ENCODE measurements around the gene COL4A6. TPM values are rescaled to one million over a fixed set of nuclear protein-coding genes. Genes with fewer than 3 reads are reported as not detected.

COL4A6 gene
- total RNA-seq, 1 experiment from 2014 or later = 2.4 TPM

GRCh38 chrX:108169768-108170167 is 268.5 kb downstream of the COL4A6 start:
- H3K4me2 ChIP-seq (ENCODE audit: low read length) = no peak overlapping the region
- H3K9me3 ChIP-seq (ENCODE audit: control insufficient read depth in 1 of 2, insufficient read depth in 1 of 2, low read depth in 1 of 2, low read length in 2 of 2) = no peaks in the 10 kb centered on the region
- H3K27me3 ChIP-seq (ENCODE audit: insufficient read depth, low read length) = no peaks in the 10 kb centered on the region
- intact Hi-C loops (cut with micrococcal nuclease) = no loop called here
- no peak overlapping the region for H3K27ac ChIP-seq (ENCODE audit: low read depth, low read length)
- no peaks in the 10 kb centered on the region for H3K36me3 ChIP-seq (ENCODE audit: control insufficient read depth in 1 of 2, insufficient read depth in 2 of 2, low read length in 2 of 2)
- no peaks in the 10 kb centered on the region for H4K20me1 ChIP-seq (ENCODE audit: insufficient read depth)
- CTCF ChIA-PET = no interaction called here
- no peak for ATAC-seq
- H2AFZ ChIP-seq (ENCODE audit: low read depth, low read length, poor library complexity, severe bottlenecking) = no peak overlapping the region
- RAD21 ChIA-PET (ENCODE audit: low non-redundant PET in 1 of 2, low total read pairs in 2 of 2, uncharacterized antibody in 2 of 2, unreplicated experiment in 2 of 2) = no interaction called here
- no peak overlapping the region for H3K4me3 ChIP-seq (replicated peaks in 1 of 2; ENCODE audit: low read depth in 1 of 2, low read length in 2 of 2)
- no peaks in the 10 kb centered on the region for H3K79me2 ChIP-seq (ENCODE audit: insufficient read depth, low read length)
- no TSS peak for BruUV-seq (replicated peaks)
- no peaks in the 10 kb centered on the region for H3K9me2 ChIP-seq (ENCODE audit: insufficient read depth)
- peaks cover 14 to 16% of the 10 kb centered on the region in 2 experiments for H3K4me1 ChIP-seq (ENCODE audit: control insufficient read depth in 1 of 2, insufficient read depth in 2 of 2, low read length in 2 of 2)
- no peak for DNase-seq (ENCODE audit: low read depth, low spot score)
- TF ChIP-seq TCF7L2 (IDR thresholded peaks at IDR 0.05; ENCODE audit: borderline replicate concordance, extremely low read depth, insufficient read depth, insufficient read length) (no peak), FOSL1 (IDR thresholded peaks at IDR 0.05; ENCODE audit: low read depth) (no peak), SIN3A (IDR thresholded peaks at IDR 0.05; ENCODE audit: low read depth) (no peak), REST (IDR thresholded peaks at IDR 0.05; ENCODE audit: low read depth) (no peak), ATF3 (IDR thresholded peaks at IDR 0.05) (no peak), POLR2A (IDR thresholded peaks at IDR 0.05; ENCODE audit: borderline replicate concordance, extremely low read depth, insufficient read depth, insufficient read length) (no peak), POLR2AphosphoS5 (IDR thresholded peaks at IDR 0.05; ENCODE audit: low read depth, low read length) (no peak), ZNF274 (IDR thresholded peaks at IDR 0.05; ENCODE audit: low read depth, low read length) (no peak), CTCF (IDR thresholded peaks at IDR 0.05 in 2 of 3, conservative IDR thresholded peaks at IDR 0.05 in 1 of 3; ENCODE audit: borderline replicate concordance in 1 of 3, insufficient read depth in 1 of 3, low read depth in 2 of 3, low read length in 2 of 3) (no peak), JUND (IDR thresholded peaks at IDR 0.05) (no peak), EZH2 (IDR thresholded peaks at IDR 0.05) (no peak), SP1 (IDR thresholded peaks at IDR 0.05; ENCODE audit: low read depth) (no peak)
- no peak overlapping the region for H3K9ac ChIP-seq (ENCODE audit: low read length)
- POLR2A ChIA-PET = no interaction called here
